ENCODE measurements around the gene AKIRIN2.

Gene AKIRIN2

GRCh38 chr6:87633851-87634250, 68.2 kb downstream of the AKIRIN2 start:
- no peak for TF ChIP-seq SPI1 (IDR thresholded peaks at IDR 0.05; ENCODE audit: borderline replicate concordance, low read depth)
- TF ChIP-seq REST (IDR thresholded peaks at IDR 0.05; ENCODE audit: insufficient replicate concordance, low read depth), result no peak
- no peak for TF ChIP-seq GABPA (IDR thresholded peaks at IDR 0.05; ENCODE audit: low read depth)
- TF ChIP-seq CTCF (IDR thresholded peaks at IDR 0.05; ENCODE audit: insufficient read depth, low read length), result no peak
- no peak for TF ChIP-seq POLR2AphosphoS5 (IDR thresholded peaks at IDR 0.05; ENCODE audit: low read depth)
- H3K27ac ChIP-seq (replicated peaks), result no peak overlapping the region
- DNase-seq (ENCODE audit: low read depth in 1 of 2, low spot score in 1 of 2), result no peak

GRCh38 chr6:87630746-87631145, 71.3 kb downstream of the AKIRIN2 start:
- Histone ChIP-seq H3K4me3 (replicated peaks; ENCODE audit: insufficient read depth, low read length) (no peak overlapping the region), H3K27ac (replicated peaks) (no peak overlapping the region), H3K27me3 (ENCODE audit: insufficient read depth, poor library complexity, severe bottlenecking) (no peaks in the 10 kb centered on the region)
- no peak for DNase-seq (ENCODE audit: low read depth in 1 of 2, low spot score in 1 of 2)
- TF ChIP-seq CTCF (IDR thresholded peaks at IDR 0.05; ENCODE audit: insufficient read depth, low read length) (no peak), POLR2AphosphoS5 (IDR thresholded peaks at IDR 0.05; ENCODE audit: low read depth) (no peak), GABPA (IDR thresholded peaks at IDR 0.05; ENCODE audit: low read depth) (no peak), REST (IDR thresholded peaks at IDR 0.05; ENCODE audit: insufficient replicate concordance, low read depth) (no peak), SPI1 (IDR thresholded peaks at IDR 0.05; ENCODE audit: borderline replicate concordance, low read depth) (no peak)

More at GRCh38 chr6:87633851-87634250, 68.2 kb downstream of the AKIRIN2 start:
- Histone ChIP-seq H3K27me3 (ENCODE audit: insufficient read depth, poor library complexity, severe bottlenecking) (no peaks in the 10 kb centered on the region), H3K4me3 (replicated peaks; ENCODE audit: insufficient read depth, low read length) (no peak overlapping the region)

- H3K4me3 ChIP-seq (replicated peaks; ENCODE audit: insufficient read depth, low read length), result no peak overlapping the region
- no peaks in the 10 kb centered on the region for H3K27me3 ChIP-seq (ENCODE audit: insufficient read depth, poor library complexity, severe bottlenecking)
- no peak overlapping the region for H3K27ac ChIP-seq (replicated peaks)
- no peak for DNase-seq (ENCODE audit: low read depth in 1 of 2, low spot score in 1 of 2)
- no peak for TF ChIP-seq SPI1 (IDR thresholded peaks at IDR 0.05; ENCODE audit: borderline replicate concordance, low read depth)
- no peak for TF ChIP-seq REST (IDR thresholded peaks at IDR 0.05; ENCODE audit: insufficient replicate concordance, low read depth)
- no peak for TF ChIP-seq GABPA (IDR thresholded peaks at IDR 0.05; ENCODE audit: low read depth)
- TF ChIP-seq CTCF (IDR thresholded peaks at IDR 0.05; ENCODE audit: insufficient read depth, low read length), result no peak
- TF ChIP-seq POLR2AphosphoS5 (IDR thresholded peaks at IDR 0.05; ENCODE audit: low read depth), result no peak
Observed at GRCh38 chr6:87628881-87629280, 73.2 kb downstream of the AKIRIN2 start.
